HepG2 (cell line): ENCODE data around the gene CLASP1. TPM values are rescaled to one million over a fixed set of nuclear protein-coding genes. Genes with fewer than 3 reads are reported as not detected.

Experiments used
- ATAC-seq: fragments of 200-7000 bp; cut with Tn5 transposase; 3 replicates; pipeline ENCODE4 v1.9.1; 2020; ENCODE audit warnings: mild to moderate bottlenecking, moderate library complexity
- BruUV-seq: library from RNA; stranded (reverse); fragments of 400-500 nt; replicated peaks from 2 replicates; lab custom pipeline; 2021; lab: Mats Ljungman, UMichigan
- CTCF ChIA-PET: fragments of 300-600 bp; formaldehyde crosslinking; extraction: SDS; loops from one replicate; lab custom pipeline; 2021; ENCODE audit warnings: low total read pairs, inconsistent platforms, low intra/inter-chr PET ratio; lab: Yijun Ruan, JAX
- POLR2A ChIA-PET: fragments of 350-600 bp; sonication (Branson Sonifier 250); formaldehyde crosslinking; loops from one replicate; lab custom pipeline; 2020; ENCODE audit warnings: antibody characterized with exemption, inconsistent platforms; lab: Yijun Ruan, JAX
- DNase-seq: peaks from one replicate; pipeline ENCODE4 v3.0.0-alpha.2; 2015; ENCODE audit warnings: low spot score
- FAIRE-seq: peaks from 3 replicates; lab custom pipeline; 2011; peaks lifted over from hg19 to GRCh38; lab: Jason Lieb, UNC
- H2AFZ ChIP-seq: one replicate; pipeline ENCODE4 v1.6.1; 2011; ENCODE audit warnings: low read length, inconsistent platforms
- H3K27ac ChIP-seq: fragments of 300-600 bp; 3 replicates; pipeline ENCODE4 v1.8.0; 2011; ENCODE audit warnings: mixed run types, mild to moderate bottlenecking, mixed read lengths, low read length, inconsistent platforms; ENCODE audit not compliant: insufficient read depth; ENCODE audit errors: extremely low read length
- H3K27me3 ChIP-seq, 2 experiments: fragments of 200-600 bp in 1 of 2; 2 replicates in 1 of 2; 3 replicates in 1 of 2; pipeline versions ENCODE4 v1.6.0 to v1.8.0; 2011; ENCODE audit warnings: low read length in 2 of 2, mild to moderate bottlenecking in 2 of 2, moderate library complexity in 2 of 2, inconsistent platforms in 1 of 2; ENCODE audit not compliant: insufficient read depth in 2 of 2, control insufficient read depth in 1 of 2
- H3K36me3 ChIP-seq, 2 experiments: fragments of 200-600 bp in 1 of 2; replicated peaks in 1 of 2; 2 replicates in 1 of 2; 3 replicates in 1 of 2; pipeline versions ENCODE4 v1.5.1 to v1.8.0; 2011; ENCODE audit warnings: low read length in 2 of 2, inconsistent platforms in 1 of 2; ENCODE audit not compliant: insufficient read depth in 2 of 2, control insufficient read depth in 1 of 2
- H3K4me1 ChIP-seq: 2 replicates; pipeline ENCODE4 v1.5.1; 2012; ENCODE audit warnings: low read length, inconsistent platforms; ENCODE audit not compliant: insufficient read depth
- H3K4me2 ChIP-seq: 2 replicates; pipeline ENCODE4 v1.6.0; 2011; ENCODE audit warnings: low read depth, low read length, inconsistent platforms
- H3K4me3 ChIP-seq, 3 experiments: fragments of 200-600 bp in 1 of 3; sonication (generic), shearing (Covaris generic) in 1 of 3; replicated peaks in 1 of 3; 2 replicates each; pipeline ENCODE4 v1.5.1; 2011 to 2016; ENCODE audit warnings: low read length in 3 of 3, inconsistent platforms in 2 of 3, low read depth in 2 of 3, mild to moderate bottlenecking in 2 of 3, control low read depth in 1 of 3, mixed read lengths in 1 of 3; ENCODE audit not compliant: insufficient read depth in 1 of 3
- H3K79me2 ChIP-seq: one replicate; pipeline ENCODE4 v1.6.1; 2011; ENCODE audit warnings: low read length, inconsistent platforms; ENCODE audit not compliant: insufficient read depth
- H3K9ac ChIP-seq: 2 replicates; pipeline ENCODE4 v1.6.0; 2011; ENCODE audit warnings: mild to moderate bottlenecking, low read depth, low read length, inconsistent platforms; ENCODE audit not compliant: insufficient read depth
- H3K9me3 ChIP-seq: 2 replicates; pipeline ENCODE4 v1.5.1; 2012; ENCODE audit warnings: mild to moderate bottlenecking, low read length
- H4K20me1 ChIP-seq: 2 replicates; pipeline ENCODE4 v1.6.0; 2011; ENCODE audit warnings: inconsistent platforms, mild to moderate bottlenecking, low read length, moderate library complexity; ENCODE audit not compliant: insufficient read depth
- ATRX ChIP-seq: sonication (generic); formaldehyde crosslinking; IDR thresholded peaks from 2 replicates; pipeline ENCODE4 v1.4.0; 2020; ENCODE audit warnings: missing genetic modification reagents, borderline replicate concordance
- GATA4 ChIP-seq: sonication (generic); IDR thresholded peaks from 2 replicates; pipeline ENCODE4 v1.6.1; 2016; ENCODE audit warnings: antibody characterized with exemption, low read depth, borderline replicate concordance
- HDAC2 ChIP-seq: sonication (generic); formaldehyde crosslinking; IDR thresholded peaks from 2 replicates; pipeline ENCODE4 v1.4.0; 2020; ENCODE audit warnings: missing genetic modification reagents
- KDM5B ChIP-seq: sonication (generic); formaldehyde crosslinking; IDR thresholded peaks from 2 replicates; pipeline ENCODE4 v1.4.0; 2020; ENCODE audit warnings: missing genetic modification reagents, mild to moderate bottlenecking, borderline replicate concordance
- NFATC3 ChIP-seq: sonication (generic); formaldehyde crosslinking; IDR thresholded peaks from 2 replicates; pipeline ENCODE4 v1.5.1; 2020; ENCODE audit warnings: mild to moderate bottlenecking, missing genetic modification reagents
- NR2F2 ChIP-seq: IDR thresholded peaks from 2 replicates; pipeline ENCODE4 v1.6.1; 2012; ENCODE audit warnings: low read depth, inconsistent platforms, borderline replicate concordance
- SMYD3 ChIP-seq: sonication (generic); formaldehyde crosslinking; IDR thresholded peaks from 2 replicates; pipeline ENCODE4 v1.8.1; 2023; ENCODE audit warnings: mild to moderate bottlenecking, missing genetic modification reagents
- SYNCRIP ChIP-seq: fragments of 200-400 bp; formaldehyde crosslinking; IDR thresholded peaks from 2 replicates; pipeline ENCODE4 v1.6.1; 2018; ENCODE audit warnings: mild to moderate bottlenecking, low read depth, low read length; ENCODE audit not compliant: insufficient read depth
- ZNF343 ChIP-seq: sonication (generic); formaldehyde crosslinking; IDR thresholded peaks from 2 replicates; pipeline ENCODE4 v1.4.0; 2020; ENCODE audit warnings: mild to moderate bottlenecking, missing genetic modification reagents
- ZNF703 ChIP-seq: sonication (generic); formaldehyde crosslinking; IDR thresholded peaks from 2 replicates; pipeline ENCODE4 v1.5.1; 2020; ENCODE audit warnings: missing genetic modification reagents, mild to moderate bottlenecking, moderate library complexity, borderline replicate concordance
- ZNF792 ChIP-seq: IDR thresholded peaks from 2 replicates; pipeline ENCODE4 v1.6.1; 2016
- WGBS: methylation state at CpG from one replicate; pipeline ENCODE4 v1.1.6; 2017; ENCODE audit warnings: low lambda C conversion rate; 5-methylcytosine and 5-hydroxymethylcytosine counted together
- in situ Hi-C: cut with HindIII; loops from 2 replicates; pipeline ENCODE4 v1.10.0; 2017; ENCODE audit warnings: low pct_unique_long_range_greater_than_20kb; ENCODE audit not compliant: extremely low pct_ligation_motif_present
- intact Hi-C: fragments of 100-400 bp; cut with micrococcal nuclease; formaldehyde crosslinking; loops from one replicate; pipeline ENCODE4 v1.10.0; 2022; ENCODE audit not compliant: unreplicated experiment
- polyA plus RNA-seq, 8 experiments: library from polyadenylated mRNA; depleted of rRNA in 3 of 8; stranded (reverse) in 7 of 8; unstranded in 1 of 8; fragments of >200 nt; fragmentation: Illumina TruSeq in 4 of 8; extraction: Trizol in 4 of 8; gene quantifications; 2 replicates each; pipeline versions ENCODE4 v1.2.1 to v1.2.3, GENCODE V29; 2011 to 2016; ENCODE audit warnings: low read depth in 4 of 8, missing spikeins in 1 of 8, mixed read lengths in 1 of 8; ENCODE audit not compliant: insufficient read depth in 1 of 8
- total RNA-seq, 5 experiments: library from RNA; depleted of rRNA; stranded (reverse); fragments of >200 nt; fragmentation: Illumina TruSeq; extraction: Trizol; gene quantifications; 2 replicates each; pipeline ENCODE4 v1.2.3, GENCODE V29; 2016; ENCODE audit warnings: low read depth in 1 of 5
- TF ChIP-seq, protein P1 (sequence below): sonication (generic); formaldehyde crosslinking; IDR thresholded peaks from 2 replicates; pipeline ENCODE4 v1.8.0; 2022; ENCODE audit warnings: mild to moderate bottlenecking, missing genetic modification reagents
- TF ChIP-seq, protein P2 (sequence below): sonication (generic); formaldehyde crosslinking; IDR thresholded peaks from 2 replicates; pipeline ENCODE4 v1.4.0; 2020; ENCODE audit warnings: low read depth, mild to moderate bottlenecking, missing genetic modification reagents
- TF ChIP-seq, protein P3 (sequence below): sonication (generic); formaldehyde crosslinking; IDR thresholded peaks from 2 replicates; pipeline ENCODE4 v1.5.0; 2020; ENCODE audit warnings: mild to moderate bottlenecking, missing genetic modification reagents, borderline replicate concordance

The CLASP1 gene
- total and polyA plus RNA-seq, 2 of the 13 experiments (the other 11 are each of a cell fraction or from before 2014, with no cell fraction given): 11.7 to 47.9 TPM

DNA sequence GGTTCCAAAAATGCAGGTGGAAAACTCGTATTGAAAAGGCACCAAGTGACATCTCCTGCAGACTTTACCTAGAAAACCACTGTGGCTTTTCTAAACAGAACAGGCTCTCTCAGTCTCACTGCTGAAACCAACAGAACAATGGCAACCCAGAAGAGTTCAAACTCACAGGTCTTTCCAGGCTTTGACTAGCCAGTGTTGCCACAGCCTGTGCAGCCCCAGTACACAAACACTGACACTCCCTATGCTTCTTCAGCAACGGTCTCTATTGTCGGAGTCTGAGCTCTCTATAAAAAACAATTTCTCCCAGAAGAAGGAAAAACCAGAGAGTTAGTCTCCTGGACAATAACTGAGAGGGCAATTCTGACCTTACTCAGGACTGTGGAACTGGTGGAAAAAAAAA, 206.4 kb downstream of the CLASP1 start:
- no peaks in the 10 kb centered on the region for H4K20me1 ChIP-seq
- WGBS: 92% methylated on average over 3 of the region's 3 CpGs
- ChIA-PET POLR2A (no interaction called here), CTCF (no interaction called here)
- H3K79me2 ChIP-seq: no peaks in the 10 kb centered on the region
- H3K27me3 ChIP-seq: no peaks in the 10 kb centered on the region
- no peak overlapping the region for H3K27ac ChIP-seq
- in situ Hi-C loops (no loop called here), intact Hi-C loops (no loop called here)
- no peak overlapping the region for H3K9ac ChIP-seq
- no peak overlapping the region for H3K4me2 ChIP-seq
- TF ChIP-seq ZNF792 (no peak), GATA4 (no peak), KDM5B (CRISPR knock-in tag) (no peak), NFATC3 (no peak), ATRX (no peak), HDAC2 (no peak), NR2F2 (no peak), ZNF343 (CRISPR knock-in tag) (no peak), SMYD3 (no peak), SYNCRIP (no peak), ZNF703 (CRISPR knock-in tag) (no peak)
- TF ChIP-seq, protein P1, sequence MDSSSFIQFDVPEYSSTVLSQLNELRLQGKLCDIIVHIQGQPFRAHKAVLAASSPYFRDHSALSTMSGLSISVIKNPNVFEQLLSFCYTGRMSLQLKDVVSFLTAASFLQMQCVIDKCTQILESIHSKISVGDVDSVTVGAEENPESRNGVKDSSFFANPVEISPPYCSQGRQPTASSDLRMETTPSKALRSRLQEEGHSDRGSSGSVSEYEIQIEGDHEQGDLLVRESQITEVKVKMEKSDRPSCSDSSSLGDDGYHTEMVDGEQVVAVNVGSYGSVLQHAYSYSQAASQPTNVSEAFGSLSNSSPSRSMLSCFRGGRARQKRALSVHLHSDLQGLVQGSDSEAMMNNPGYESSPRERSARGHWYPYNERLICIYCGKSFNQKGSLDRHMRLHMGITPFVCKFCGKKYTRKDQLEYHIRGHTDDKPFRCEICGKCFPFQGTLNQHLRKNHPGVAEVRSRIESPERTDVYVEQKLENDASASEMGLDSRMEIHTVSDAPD (CRISPR knock-in tag): no peak
- TF ChIP-seq, protein P2, sequence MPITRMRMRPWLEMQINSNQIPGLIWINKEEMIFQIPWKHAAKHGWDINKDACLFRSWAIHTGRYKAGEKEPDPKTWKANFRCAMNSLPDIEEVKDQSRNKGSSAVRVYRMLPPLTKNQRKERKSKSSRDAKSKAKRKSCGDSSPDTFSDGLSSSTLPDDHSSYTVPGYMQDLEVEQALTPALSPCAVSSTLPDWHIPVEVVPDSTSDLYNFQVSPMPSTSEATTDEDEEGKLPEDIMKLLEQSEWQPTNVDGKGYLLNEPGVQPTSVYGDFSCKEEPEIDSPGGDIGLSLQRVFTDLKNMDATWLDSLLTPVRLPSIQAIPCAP (CRISPR knock-in tag): no peak
- TF ChIP-seq, protein P3, sequence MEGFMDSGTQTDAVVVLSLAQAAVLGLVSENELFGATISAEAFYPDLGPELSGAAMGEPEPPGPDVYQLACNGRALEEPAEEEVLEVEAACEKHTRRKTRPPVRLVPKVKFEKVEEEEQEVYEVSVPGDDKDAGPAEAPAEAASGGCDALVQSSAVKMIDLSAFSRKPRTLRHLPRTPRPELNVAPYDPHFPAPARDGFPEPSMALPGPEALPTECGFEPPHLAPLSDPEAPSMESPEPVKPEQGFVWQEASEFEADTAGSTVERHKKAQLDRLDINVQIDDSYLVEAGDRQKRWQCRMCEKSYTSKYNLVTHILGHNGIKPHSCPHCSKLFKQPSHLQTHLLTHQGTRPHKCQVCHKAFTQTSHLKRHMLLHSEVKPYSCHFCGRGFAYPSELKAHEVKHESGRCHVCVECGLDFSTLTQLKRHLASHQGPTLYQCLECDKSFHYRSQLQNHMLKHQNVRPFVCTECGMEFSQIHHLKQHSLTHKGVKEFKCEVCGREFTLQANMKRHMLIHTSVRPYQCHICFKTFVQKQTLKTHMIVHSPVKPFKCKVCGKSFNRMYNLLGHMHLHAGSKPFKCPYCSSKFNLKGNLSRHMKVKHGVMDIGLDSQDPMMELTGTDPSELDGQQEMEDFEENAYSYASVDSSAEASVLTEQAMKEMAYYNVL (CRISPR knock-in tag): no peak
- no TSS peak for BruUV-seq
- peaks cover 28 to 53% of the 10 kb centered on the region in 2 experiments for H3K36me3 ChIP-seq
- no peak for DNase-seq
- FAIRE-seq: no peak
- no peak for ATAC-seq
- no peaks in the 10 kb centered on the region for H3K4me1 ChIP-seq
- no peaks in the 10 kb centered on the region for H3K9me3 ChIP-seq
- no peak overlapping the region for H2AFZ ChIP-seq
- H3K4me3 ChIP-seq: no peak overlapping the region
